ENCODE results near the gene FASTKD3.

Gene FASTKD3

DNA sequence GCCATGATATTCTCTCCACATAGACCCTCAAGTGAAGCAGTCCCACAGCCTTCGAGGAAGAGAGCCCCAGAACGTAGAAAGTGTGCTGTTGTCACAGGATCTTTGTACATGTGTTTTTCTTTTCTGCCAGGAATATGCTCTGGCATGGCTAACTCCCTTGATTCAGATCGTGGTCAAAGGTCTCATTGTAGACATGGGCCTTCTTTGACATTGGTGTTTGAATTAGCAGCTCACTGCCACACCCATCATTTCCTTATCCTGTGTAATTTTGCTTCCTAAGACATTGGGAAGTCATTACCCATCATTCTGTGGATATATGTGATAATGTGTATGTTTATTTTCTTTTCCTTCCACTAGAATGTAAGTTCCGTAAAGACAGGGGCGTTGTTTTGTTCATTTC, 25.6 kb upstream of the FASTKD3 start:
- no peak for DNase-seq (ENCODE audit: low read depth)
- H3K4me3 ChIP-seq (ENCODE audit: low read length), result no peak overlapping the region
- TF ChIP-seq, protein P1, sequence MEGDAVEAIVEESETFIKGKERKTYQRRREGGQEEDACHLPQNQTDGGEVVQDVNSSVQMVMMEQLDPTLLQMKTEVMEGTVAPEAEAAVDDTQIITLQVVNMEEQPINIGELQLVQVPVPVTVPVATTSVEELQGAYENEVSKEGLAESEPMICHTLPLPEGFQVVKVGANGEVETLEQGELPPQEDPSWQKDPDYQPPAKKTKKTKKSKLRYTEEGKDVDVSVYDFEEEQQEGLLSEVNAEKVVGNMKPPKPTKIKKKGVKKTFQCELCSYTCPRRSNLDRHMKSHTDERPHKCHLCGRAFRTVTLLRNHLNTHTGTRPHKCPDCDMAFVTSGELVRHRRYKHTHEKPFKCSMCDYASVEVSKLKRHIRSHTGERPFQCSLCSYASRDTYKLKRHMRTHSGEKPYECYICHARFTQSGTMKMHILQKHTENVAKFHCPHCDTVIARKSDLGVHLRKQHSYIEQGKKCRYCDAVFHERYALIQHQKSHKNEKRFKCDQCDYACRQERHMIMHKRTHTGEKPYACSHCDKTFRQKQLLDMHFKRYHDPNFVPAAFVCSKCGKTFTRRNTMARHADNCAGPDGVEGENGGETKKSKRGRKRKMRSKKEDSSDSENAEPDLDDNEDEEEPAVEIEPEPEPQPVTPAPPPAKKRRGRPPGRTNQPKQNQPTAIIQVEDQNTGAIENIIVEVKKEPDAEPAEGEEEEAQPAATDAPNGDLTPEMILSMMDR (conservative IDR thresholded peaks at IDR 0.05; ENCODE audit: low read depth, low read length), result no peak

DNA sequence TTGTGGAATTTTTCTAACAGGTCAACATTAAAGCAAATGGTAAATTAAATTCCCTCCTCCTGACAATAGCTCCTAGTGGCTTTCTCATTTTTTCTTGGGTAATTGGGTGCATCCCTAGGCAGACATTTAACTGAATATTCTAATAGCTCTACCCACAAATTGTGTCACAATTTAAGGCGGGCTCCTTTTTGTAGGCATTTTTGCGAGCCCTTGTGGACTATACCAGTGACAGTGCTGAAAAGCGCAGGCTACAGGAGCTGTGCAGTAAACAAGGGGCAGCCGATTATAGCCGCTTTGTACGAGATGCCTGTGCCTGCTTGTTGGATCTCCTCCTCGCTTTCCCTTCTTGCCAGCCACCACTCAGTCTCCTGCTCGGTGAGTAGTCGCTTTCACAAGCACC, 20.1 kb upstream of the FASTKD3 start:
- TF ChIP-seq, protein P1 (conservative IDR thresholded peaks at IDR 0.05; ENCODE audit: low read depth, low read length), result no peak
- DNase-seq (ENCODE audit: low read depth), result no peak

DNA sequence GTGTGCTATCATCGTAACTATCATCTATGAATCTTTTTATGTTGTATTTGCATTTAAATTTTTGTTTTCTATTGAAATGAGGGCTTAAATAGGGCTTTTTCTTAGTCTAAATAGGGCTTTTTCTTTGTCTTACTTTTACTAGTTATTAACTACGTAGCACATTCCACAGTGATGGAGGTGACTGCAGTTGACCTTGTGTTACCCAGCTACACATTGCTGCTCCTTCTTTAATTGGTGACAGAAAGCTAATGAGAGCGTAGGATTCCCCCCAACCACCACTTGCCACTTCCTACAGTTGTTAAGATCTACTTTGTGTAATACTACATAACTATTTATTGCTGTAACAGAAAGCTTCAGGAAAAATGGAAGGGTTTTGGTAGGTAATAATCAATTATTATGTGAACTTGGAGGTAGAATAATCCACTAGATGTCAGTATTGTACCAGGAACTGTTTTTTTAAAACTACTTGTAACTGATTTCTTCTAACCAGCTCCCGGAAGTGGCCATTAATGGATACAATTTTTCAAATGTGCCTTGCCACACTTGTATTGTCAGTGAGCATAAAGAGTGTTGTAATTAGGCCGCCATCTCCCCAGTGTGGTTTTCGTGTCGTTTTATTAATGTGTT, 18.1 kb upstream of the FASTKD3 start:
- TF ChIP-seq, protein P1 (conservative IDR thresholded peaks at IDR 0.05; ENCODE audit: low read depth, low read length), result peak; percentile 34
- H3K4me3 ChIP-seq (ENCODE audit: low read length), result no peak overlapping the region
- no peak for DNase-seq (ENCODE audit: low read depth)

More for the DNA sequence above, 20.1 kb upstream of the FASTKD3 start:
- no peak overlapping the region for H3K4me3 ChIP-seq (ENCODE audit: low read length)

DNA sequence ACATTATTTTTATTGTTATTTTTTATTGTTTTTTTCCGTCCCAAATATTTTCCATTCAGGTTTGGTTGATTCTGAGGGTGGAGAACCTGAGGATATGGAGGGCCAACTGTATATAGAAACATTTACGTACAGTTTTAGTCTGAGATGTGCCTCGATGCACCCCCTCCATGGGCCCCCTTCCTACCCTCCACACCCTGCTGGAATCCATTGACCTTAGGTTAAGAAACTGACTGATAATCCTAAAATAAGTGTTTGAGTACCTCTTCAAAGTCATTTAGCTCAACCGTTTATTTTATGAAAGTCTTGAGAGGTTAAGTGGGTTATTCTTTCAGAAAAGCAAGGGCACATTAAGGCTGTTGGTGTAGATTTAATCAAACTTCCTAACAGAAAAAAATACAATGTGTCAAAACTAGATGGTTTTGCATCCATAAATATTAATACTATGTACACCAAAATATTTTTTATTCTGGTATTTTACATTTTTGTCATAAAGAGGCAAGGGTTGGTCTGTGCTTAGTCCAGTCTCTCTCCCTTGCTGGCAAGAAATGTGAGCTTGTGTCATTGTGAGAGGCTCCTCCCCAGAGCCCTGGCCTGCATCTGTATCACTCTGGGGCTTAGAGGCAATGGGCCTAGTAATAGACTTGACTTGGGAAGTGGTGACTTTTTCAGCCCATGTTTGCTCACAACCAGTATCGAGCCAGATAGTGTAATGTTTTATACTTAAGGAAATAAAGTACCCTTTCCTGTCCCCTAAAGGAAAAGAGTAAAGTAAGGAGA, 15.8 kb upstream of the FASTKD3 start:
- no peak overlapping the region for H3K4me3 ChIP-seq (ENCODE audit: low read length)
- TF ChIP-seq, protein P1 (conservative IDR thresholded peaks at IDR 0.05; ENCODE audit: low read depth, low read length), result no peak
- DNase-seq (ENCODE audit: low read depth), result no peak

DNA sequence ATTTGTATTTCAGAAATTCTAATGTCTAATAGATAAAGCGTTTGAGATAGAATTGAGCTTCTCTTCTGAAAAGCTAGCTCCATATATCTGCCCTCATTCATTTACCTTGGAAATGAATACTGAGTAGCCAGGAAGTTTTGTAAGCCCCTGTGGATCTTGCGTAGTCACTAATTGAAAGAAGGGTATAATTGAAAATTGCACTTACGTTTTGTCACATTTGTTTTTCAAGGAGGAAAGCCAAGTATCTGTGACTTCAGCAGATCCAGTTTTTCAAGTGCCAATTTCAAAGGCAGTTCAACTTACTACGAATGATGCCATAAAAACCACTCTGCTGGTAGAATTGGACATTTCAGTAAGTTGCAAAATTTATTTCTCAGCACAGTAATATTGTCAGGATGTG, 14.1 kb upstream of the FASTKD3 start:
- DNase-seq (ENCODE audit: low read depth), result no peak
- TF ChIP-seq, protein P1 (conservative IDR thresholded peaks at IDR 0.05; ENCODE audit: low read depth, low read length), result no peak
- H3K4me3 ChIP-seq (ENCODE audit: low read length), result no peak overlapping the region

DNA sequence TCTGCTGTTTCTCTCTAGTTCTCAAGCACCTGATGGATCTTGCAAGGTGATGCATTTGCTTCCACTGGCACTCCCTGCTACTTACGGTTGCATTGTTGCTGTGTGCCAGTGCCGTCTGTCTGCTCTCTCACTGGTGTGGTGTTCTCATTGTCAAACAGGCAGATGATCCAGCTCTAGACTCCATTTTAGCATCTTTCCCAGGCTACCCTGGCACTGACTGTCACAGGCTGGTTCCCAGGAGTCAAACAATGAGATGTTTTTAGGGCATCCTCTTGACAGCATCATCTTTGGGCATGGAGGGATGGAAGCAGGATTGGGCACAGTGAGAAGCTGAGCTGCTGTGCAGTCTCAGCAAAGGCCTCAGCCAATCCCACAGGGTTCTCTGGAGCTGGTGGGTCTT, 13.0 kb upstream of the FASTKD3 start:
- no peak for DNase-seq (ENCODE audit: low read depth)
- no peak overlapping the region for H3K4me3 ChIP-seq (ENCODE audit: low read length)
- TF ChIP-seq, protein P1 (conservative IDR thresholded peaks at IDR 0.05; ENCODE audit: low read depth, low read length), result no peak

DNA sequence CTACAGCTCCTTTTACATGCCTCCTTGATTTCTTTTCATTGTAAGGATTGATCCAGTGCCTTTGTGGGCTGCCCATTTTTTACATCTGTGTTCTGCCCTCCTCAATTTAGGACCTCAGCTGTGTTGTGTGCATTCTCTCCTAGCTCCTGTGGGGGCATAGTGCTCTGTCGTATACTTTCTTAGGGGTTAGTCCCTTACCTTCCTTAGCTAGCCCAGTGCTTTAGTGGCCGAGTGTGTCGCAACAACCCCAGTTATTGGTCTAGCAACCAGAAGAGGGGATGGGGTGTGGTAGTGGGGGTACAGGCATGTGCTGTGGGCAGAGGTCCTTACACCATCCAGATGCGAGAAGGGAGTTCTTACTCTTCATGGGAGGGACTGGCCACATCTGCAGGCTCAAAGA, 12.3 kb upstream of the FASTKD3 start:
- no peak for DNase-seq (ENCODE audit: low read depth)
- TF ChIP-seq, protein P1 (conservative IDR thresholded peaks at IDR 0.05; ENCODE audit: low read depth, low read length), result no peak
- no peak overlapping the region for H3K4me3 ChIP-seq (ENCODE audit: low read length)

Measured in retinal pigment epithelial cell (primary cell).